IPS-20b (cell line): Measurements from ENCODE around the gene GPR183.

Experiments
- H3K27ac ChIP-seq: one replicate; pipeline ENCODE4 v1.5.1; 2013; ENCODE audit warnings: low read length
- H3K27me3 ChIP-seq: 2 replicates; pipeline ENCODE4 v1.6.1; 2013; ENCODE audit warnings: mild to moderate bottlenecking, low read length, inconsistent platforms; ENCODE audit not compliant: insufficient read depth
- H3K36me3 ChIP-seq: 2 replicates; pipeline ENCODE4 v1.6.1; 2013; ENCODE audit warnings: low read depth, mild to moderate bottlenecking, inconsistent platforms, low read length, moderate library complexity; ENCODE audit not compliant: insufficient read depth
- H3K4me1 ChIP-seq: 2 replicates; pipeline ENCODE4 v1.6.1; 2013; ENCODE audit warnings: mild to moderate bottlenecking, control low read depth, inconsistent platforms, low read length, moderate library complexity; ENCODE audit not compliant: insufficient read depth
- H3K4me3 ChIP-seq: 2 replicates; pipeline ENCODE4 v1.5.1; 2013; ENCODE audit warnings: mild to moderate bottlenecking, low read length, inconsistent platforms
- H3K9ac ChIP-seq: 2 replicates; pipeline ENCODE4 v1.6.1; 2013; ENCODE audit warnings: low read depth, mild to moderate bottlenecking, inconsistent platforms, low read length, moderate library complexity
- H3K9me3 ChIP-seq: 2 replicates; pipeline ENCODE4 v1.6.1; 2013; ENCODE audit warnings: mild to moderate bottlenecking, low read depth, low read length, inconsistent platforms; ENCODE audit not compliant: insufficient read depth

The GPR183 gene

DNA sequence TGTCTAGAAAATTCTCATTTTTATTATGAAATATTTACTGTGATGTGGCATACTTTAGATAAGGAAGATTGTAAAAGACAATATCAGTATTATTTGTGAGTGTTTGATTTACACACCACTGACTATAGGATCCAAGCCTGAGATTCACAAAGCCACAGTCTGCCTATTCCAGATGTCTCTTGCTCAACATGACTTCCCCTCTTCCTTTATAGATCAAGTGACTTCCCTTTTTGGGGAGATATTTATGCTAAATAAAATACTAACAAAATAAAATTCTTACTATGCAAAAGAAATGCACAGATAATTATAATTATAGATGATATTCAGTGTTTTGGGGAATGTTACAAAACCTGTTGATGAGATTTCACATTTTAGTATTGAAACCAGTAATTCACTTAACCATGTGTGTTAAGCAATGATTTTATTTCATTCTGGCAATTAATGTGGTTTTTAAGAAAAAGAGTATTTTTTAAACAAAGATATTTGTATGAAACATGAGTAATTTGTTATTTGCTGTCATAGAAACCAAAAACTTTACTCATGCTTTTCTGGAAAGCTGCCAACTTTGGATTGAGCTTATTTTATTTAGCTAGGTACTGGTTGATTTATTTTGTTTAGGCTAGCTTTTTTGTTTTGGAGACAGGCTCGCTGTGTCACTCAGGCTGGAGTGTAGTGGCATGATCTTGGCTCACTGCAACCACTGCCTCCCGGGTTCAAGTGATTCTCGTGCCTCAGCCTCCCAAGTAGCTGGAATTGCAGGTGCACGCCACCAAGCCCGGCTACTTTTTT is 13.7 kb upstream of the GPR183 start:
- H3K9me3 ChIP-seq: no peaks in the 10 kb centered on the region
- no peaks in the 10 kb centered on the region for H3K27me3 ChIP-seq
- no peak overlapping the region for H3K4me3 ChIP-seq
- no peak overlapping the region for H3K27ac ChIP-seq
- H3K9ac ChIP-seq: no peak overlapping the region
- H3K4me1 ChIP-seq: no peaks in the 10 kb centered on the region
- peaks cover 24% of the 10 kb centered on the region; the same call in 1 of the 2 replicates for H3K36me3 ChIP-seq

DNA sequence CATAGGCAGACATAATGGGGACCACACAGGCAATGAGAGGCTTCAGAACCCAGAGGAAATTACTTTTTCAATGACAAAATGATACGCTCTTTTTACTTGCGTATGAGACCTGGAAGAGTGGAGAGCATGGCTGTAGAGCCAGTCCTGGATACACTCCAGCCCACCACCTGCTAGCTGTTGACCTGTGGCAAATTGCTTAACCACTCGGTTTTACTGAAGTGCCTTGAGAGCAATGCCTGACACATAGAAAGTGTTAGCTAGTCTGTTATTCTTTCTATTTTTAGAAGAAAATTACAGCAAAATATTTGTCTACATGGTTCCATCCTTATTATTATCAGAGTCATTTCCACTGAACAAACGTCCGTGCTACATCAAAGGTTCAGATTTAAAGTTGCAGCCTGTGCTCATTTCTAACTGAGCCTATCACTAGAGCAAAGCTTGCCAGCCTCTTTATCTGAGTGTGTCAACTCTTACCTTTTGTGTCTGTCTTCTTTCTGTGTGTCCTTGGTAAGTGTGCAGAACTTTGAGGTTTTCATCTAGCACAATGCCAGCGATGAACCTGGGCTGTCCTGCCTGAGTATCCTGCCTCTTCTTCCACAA is 9.6 kb upstream of the GPR183 start:
- Histone ChIP-seq H3K4me1 (peaks cover 7% of the 10 kb centered on the region; the same call in 1 of the 2 replicates), H3K9me3 (no peaks in the 10 kb centered on the region), H3K4me3 (no peak overlapping the region), H3K27ac (no peak overlapping the region), H3K36me3 (peaks cover 11% of the 10 kb centered on the region; the same call in 1 of the 2 replicates), H3K9ac (no peak overlapping the region), H3K27me3 (no peaks in the 10 kb centered on the region)

DNA sequence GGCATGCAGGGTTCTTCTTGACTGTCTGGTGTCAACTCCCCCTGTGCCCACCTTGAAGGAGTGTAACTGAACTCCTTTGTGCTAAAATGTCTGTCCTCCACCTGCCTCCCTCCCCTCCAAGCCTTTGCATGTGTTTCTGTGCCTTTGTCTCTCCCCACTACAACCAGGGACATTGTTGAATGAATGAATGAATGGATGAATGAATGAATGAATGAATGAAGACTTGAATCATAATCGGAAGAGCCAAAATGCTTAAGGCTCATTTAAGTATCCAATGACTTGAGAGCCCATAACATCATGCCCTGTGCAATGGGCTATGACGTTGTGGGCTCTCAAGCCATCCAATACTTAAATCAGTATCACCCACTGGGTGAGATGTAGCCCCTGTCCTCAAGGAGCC is 9.0 kb upstream of the GPR183 start:
- Histone ChIP-seq H3K27me3 (no peaks in the 10 kb centered on the region), H3K9ac (no peak overlapping the region), H3K36me3 (peaks cover 11% of the 10 kb centered on the region; the same call in 1 of the 2 replicates), H3K4me1 (peaks cover 7% of the 10 kb centered on the region; the same call in 1 of the 2 replicates), H3K27ac (no peak overlapping the region), H3K4me3 (no peak overlapping the region), H3K9me3 (no peaks in the 10 kb centered on the region)

DNA sequence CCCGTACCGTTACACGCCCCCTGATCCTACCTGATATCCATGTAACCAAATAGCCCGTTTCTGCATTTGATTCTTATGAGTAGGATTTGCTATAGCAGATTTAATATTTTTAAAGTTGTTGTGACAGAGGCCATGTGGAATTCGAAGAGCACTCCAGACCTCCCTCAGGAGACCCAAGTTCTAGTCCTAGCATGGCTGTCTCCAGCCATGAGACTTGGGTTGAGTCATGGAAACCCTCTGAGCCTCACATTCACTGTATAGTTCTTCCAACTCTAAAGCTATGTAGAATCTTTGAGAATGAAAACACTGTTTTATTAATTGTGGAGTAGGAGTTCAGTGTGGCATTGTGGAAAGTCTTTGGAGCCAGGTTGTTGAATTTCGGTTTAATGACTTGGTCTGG is 8.0 kb upstream of the GPR183 start:
- Histone ChIP-seq H3K4me1 (peaks cover 7% of the 10 kb centered on the region; the same call in 1 of the 2 replicates), H3K9me3 (no peaks in the 10 kb centered on the region), H3K27ac (no peak overlapping the region), H3K27me3 (no peaks in the 10 kb centered on the region), H3K36me3 (peaks cover 11% of the 10 kb centered on the region; the same call in 1 of the 2 replicates), H3K4me3 (no peak overlapping the region), H3K9ac (no peak overlapping the region)

DNA sequence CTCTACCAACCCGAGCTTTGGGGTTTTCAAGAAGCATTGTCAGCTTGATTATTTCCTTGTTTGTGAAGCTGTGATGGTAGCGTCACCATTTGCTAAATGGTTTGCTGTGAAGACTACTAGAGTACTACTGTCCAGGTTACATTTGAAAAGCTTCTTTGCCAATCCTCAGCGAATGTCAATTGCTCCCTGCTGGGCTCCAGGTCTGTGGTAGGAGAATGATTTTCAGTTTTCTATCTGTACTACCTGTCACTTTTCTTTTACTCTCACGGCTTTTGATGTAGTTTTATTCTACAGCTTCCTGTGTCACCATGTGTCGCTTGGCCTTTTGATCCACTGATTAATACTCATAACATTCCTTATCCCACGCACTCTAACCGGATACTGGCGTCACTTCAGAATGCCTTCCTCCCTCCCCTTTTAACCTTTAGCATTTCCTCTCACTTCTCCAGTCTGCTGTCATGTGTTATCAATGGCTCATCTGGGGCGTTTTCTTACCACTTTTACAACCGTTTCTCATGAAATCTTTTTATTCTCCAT is 7.5 kb upstream of the GPR183 start:
- Histone ChIP-seq H3K4me1 (peaks cover 7% of the 10 kb centered on the region; the same call in 1 of the 2 replicates), H3K27me3 (no peaks in the 10 kb centered on the region), H3K27ac (no peak overlapping the region), H3K4me3 (no peak overlapping the region), H3K9me3 (no peaks in the 10 kb centered on the region), H3K36me3 (peaks cover 9% of the 10 kb centered on the region; the same call in 1 of the 2 replicates), H3K9ac (no peak overlapping the region)

DNA sequence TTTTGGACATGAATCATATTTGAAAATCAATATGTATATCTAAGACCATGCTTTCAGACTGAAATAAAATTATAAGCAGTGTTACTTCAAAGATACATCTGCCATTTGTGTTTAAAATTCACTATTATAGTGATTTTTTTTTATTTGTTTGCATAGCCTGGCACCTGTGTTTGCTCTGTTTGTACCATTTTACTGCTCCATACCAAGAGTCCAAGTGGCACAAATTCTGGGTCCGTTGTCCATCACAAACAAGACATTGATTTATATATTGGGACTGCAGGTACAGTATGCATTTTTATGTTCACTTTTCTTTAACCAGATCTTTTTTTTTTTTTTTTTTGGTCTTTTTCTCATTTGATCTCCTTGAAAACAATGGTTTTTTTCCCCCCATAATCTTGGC is 6.7 kb upstream of the GPR183 start:
- H3K9me3 ChIP-seq: no peaks in the 10 kb centered on the region
- H3K27ac ChIP-seq: no peak overlapping the region
- no peak overlapping the region for H3K4me3 ChIP-seq
- H3K4me1 ChIP-seq: peaks cover 7% of the 10 kb centered on the region; the same call in 1 of the 2 replicates
- no peak overlapping the region for H3K9ac ChIP-seq
- H3K36me3 ChIP-seq: peaks cover 2% of the 10 kb centered on the region
- no peaks in the 10 kb centered on the region for H3K27me3 ChIP-seq

DNA sequence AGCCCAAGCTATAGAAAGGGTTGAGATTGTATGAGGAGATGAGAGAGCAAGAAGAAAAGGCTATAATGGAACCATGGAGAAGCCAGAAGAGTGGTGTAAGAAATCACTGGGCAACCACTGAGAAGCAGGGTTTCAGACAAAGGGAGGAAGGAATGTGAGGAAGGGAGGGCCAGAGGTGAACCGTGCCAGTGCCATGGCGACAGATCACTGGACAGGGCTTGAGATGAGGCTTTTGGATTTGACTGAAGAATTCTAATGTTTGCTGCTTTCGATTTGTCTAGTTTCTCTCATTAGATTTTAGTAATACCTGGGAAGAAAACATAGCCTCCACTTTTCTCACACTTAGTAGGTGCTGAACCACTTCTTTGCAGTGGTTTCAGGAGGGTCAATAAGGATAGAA is 6.3 kb upstream of the GPR183 start:
- Histone ChIP-seq H3K9ac (no peak overlapping the region), H3K4me1 (peaks cover 7% of the 10 kb centered on the region; the same call in 1 of the 2 replicates), H3K27ac (no peak overlapping the region), H3K27me3 (no peaks in the 10 kb centered on the region), H3K9me3 (no peaks in the 10 kb centered on the region), H3K36me3 (peaks cover 5% of the 10 kb centered on the region; the same call in 1 of the 2 replicates), H3K4me3 (no peak overlapping the region)

DNA sequence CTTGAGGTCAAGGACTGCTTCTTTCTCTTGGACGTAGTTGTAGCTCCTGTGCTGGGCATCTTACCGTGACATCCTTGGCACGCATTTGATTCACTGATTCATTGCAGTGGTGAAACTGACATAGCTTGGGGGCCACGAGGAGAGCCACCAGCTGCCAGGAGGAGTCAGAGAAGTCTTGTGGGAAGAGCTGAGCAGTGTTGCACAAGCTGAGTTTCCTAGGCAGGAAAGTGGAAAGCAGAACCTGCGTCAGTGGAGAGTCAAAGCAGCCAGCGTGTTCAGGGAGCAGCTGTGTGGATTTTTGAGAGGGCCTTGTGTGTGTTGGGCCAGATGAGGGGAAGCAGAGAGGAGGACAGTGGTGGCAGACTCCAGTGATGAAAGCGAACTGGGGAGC is 5.3 kb upstream of the GPR183 start:
- H3K9me3 ChIP-seq: no peaks in the 10 kb centered on the region
- peaks cover 6% of the 10 kb centered on the region; the same call in 1 of the 2 replicates for H3K36me3 ChIP-seq
- H3K9ac ChIP-seq: no peak overlapping the region
- H3K4me1 ChIP-seq: peaks cover 7% of the 10 kb centered on the region; the same call in 1 of the 2 replicates
- H3K4me3 ChIP-seq: no peak overlapping the region
- H3K27me3 ChIP-seq: no peaks in the 10 kb centered on the region
- H3K27ac ChIP-seq: no peak overlapping the region

DNA sequence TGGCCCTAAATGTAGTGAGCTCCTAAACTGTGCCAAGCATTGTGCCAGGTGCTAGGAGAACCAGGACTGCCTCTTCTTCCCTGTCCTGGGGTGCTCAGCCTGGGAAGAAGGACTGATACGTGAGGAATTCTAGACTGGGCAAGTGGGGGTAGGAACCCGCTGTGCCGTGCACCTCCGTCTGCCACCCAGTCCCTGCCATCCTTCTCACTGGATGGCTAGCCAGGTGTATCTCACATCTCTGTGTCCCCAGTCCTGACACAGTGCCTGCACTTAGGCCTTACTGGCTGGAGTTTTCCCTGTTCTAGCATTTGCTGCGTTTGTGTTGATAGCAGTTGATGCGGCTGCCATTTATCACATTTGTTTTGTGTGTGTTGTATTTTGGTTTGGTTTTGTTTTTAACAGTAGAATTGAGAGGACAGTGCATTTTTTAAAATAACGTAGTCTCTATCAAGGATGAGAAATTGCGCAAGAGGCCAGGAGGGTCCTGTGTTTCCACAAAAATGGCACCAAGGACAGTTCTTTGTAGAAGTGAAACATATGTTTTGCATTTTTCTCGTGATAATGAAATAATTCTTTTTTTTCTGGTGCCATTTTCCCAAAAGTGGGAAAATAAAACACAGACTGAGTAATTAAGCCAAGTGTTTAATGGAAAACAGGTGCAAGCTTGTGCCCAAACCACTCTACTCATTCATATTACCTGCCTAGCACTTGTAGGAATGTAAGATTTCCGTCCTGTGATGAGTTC is 4.7 kb upstream of the GPR183 start:
- Histone ChIP-seq H3K9ac (no peak overlapping the region), H3K36me3 (peaks cover 6% of the 10 kb centered on the region; the same call in 1 of the 2 replicates), H3K4me1 (peaks cover 7% of the 10 kb centered on the region; the same call in 1 of the 2 replicates), H3K9me3 (no peaks in the 10 kb centered on the region), H3K27ac (no peak overlapping the region), H3K4me3 (no peak overlapping the region), H3K27me3 (no peaks in the 10 kb centered on the region)

DNA sequence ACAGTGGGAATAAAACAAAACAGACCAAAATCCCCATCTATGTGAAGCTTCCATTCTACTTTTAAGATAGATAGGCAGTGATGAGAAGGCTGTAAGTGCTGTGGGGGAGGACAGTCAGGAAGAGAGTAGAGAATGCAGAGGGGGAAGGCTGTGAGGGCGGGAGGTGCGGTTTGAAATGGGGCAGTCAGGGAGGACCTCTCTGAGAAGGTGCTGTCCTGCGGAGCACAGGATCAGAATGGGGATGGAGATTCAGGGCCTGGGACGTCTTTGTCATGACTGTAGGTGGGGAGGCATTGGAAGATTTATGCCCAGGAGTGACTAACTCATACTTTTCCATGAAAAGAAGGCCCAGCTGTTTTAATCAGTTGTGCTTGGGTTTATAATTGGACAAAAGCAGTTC is 3.9 kb upstream of the GPR183 start:
- no peaks in the 10 kb centered on the region for H3K9me3 ChIP-seq
- H3K27me3 ChIP-seq: no peaks in the 10 kb centered on the region
- no peak overlapping the region for H3K4me3 ChIP-seq
- no peak overlapping the region for H3K9ac ChIP-seq
- H3K36me3 ChIP-seq: peaks cover 6% of the 10 kb centered on the region; the same call in 1 of the 2 replicates
- peaks cover 7% of the 10 kb centered on the region; the same call in 1 of the 2 replicates for H3K4me1 ChIP-seq
- H3K27ac ChIP-seq: no peak overlapping the region

DNA sequence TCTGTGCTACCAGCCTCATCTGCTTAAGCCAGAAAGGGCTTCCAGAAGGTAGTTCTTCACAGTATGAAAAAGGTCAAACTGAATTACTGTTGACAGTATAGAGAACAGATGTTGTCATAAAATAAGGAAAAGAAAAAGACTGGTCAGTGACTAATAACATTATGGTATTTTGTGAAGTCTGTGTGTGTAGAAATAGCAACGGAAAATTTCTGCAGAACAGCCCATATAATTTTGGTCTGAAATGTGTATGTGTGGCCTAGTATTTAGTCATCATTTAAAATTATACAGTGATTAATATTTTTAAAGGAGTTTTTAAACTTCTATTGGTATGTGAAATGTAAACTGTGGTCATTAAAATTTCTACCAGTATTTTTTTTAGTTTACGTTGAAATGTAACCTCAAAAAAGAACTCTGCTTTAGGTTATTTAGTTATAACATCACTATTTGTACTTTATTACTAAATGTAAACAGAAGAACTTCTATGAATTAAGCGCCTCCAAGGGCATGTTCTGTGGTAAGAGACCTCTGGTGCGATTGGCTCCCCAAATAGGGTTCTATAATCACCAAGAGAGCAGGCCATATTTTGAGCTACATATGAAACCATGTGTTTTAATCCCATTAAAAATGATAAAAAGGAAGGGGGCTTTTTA is 3.3 kb upstream of the GPR183 start:
- Histone ChIP-seq H3K4me1 (peaks cover 7% of the 10 kb centered on the region; the same call in 1 of the 2 replicates), H3K27me3 (no peaks in the 10 kb centered on the region), H3K4me3 (no peak overlapping the region), H3K27ac (no peak overlapping the region), H3K9ac (no peak overlapping the region), H3K36me3 (peaks cover 6% of the 10 kb centered on the region; the same call in 1 of the 2 replicates), H3K9me3 (no peaks in the 10 kb centered on the region)
